ENCODE results near the gene TEX14.

The TEX14 gene

DNA sequence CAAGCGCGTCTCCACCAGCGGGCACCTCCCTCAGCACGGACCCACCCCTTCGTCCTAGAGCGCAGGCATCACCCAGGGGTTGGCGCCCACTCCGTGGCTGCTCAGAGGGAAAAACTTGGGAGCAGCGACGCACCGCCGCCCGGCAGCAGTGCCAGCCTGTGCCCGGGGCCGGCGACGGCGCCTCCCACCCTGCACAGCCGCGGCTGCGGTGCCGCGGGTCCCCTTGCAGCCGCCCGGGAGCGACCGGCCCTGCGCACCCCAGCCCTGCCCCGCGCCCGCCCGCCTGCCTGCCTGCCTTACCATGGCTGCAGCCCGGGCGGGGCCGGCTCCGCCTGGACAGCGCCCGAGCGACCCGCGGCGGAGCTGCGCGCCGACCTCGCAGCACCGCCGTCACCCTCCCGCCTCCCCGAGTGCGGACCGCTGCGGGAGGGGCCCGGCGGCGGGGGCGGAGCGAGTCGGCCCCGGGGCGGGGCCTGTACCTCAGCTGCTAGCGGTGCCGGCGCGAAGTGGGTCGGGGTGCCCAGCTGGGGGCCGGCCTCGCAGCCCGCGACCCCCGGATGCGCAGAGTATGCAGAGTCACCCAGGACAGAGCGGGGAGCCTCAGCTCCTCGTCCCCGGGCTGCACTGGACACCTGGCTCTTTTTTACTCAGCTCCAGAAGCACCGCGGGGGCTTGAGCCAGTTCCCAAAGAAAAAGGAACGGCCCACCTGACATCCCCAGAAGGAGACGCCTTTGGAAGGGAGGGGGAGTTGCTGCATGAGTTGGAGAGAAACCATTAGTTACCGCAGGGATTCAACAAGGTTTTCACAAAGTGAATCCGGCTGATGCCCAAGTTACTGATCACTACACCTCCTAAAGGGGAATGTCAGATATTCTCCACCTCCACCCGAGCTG is 159.9 kb downstream of the TEX14 start:
- intact Hi-C loops (cut with DNase I; ENCODE audit: low total_unique reads) = loop anchor here (10.0 kb wide), 1 partner anchor 93 kb away; no protein-coding TSS in a partner anchor
- peak; percentile 42 to 80 for DNase-seq
- no peaks in the 10 kb centered on the region for H3K36me3 ChIP-seq
- H3K4me1 ChIP-seq = peaks cover 0 to 52% (median 44%) of the 10 kb centered on the region in 4 donors
- peak overlapping the region; percentile 58 to 67 for H3K4me3 ChIP-seq
- H3K27ac ChIP-seq = peak overlapping the region; percentile 70 to 75
- TF ChIP-seq, protein P1, sequence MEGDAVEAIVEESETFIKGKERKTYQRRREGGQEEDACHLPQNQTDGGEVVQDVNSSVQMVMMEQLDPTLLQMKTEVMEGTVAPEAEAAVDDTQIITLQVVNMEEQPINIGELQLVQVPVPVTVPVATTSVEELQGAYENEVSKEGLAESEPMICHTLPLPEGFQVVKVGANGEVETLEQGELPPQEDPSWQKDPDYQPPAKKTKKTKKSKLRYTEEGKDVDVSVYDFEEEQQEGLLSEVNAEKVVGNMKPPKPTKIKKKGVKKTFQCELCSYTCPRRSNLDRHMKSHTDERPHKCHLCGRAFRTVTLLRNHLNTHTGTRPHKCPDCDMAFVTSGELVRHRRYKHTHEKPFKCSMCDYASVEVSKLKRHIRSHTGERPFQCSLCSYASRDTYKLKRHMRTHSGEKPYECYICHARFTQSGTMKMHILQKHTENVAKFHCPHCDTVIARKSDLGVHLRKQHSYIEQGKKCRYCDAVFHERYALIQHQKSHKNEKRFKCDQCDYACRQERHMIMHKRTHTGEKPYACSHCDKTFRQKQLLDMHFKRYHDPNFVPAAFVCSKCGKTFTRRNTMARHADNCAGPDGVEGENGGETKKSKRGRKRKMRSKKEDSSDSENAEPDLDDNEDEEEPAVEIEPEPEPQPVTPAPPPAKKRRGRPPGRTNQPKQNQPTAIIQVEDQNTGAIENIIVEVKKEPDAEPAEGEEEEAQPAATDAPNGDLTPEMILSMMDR (IDR thresholded peaks at IDR 0.05) = no peak
- H3K9me3 ChIP-seq = no peaks in the 10 kb centered on the region
- H3K27me3 ChIP-seq = no peaks in the 10 kb centered on the region

DNA sequence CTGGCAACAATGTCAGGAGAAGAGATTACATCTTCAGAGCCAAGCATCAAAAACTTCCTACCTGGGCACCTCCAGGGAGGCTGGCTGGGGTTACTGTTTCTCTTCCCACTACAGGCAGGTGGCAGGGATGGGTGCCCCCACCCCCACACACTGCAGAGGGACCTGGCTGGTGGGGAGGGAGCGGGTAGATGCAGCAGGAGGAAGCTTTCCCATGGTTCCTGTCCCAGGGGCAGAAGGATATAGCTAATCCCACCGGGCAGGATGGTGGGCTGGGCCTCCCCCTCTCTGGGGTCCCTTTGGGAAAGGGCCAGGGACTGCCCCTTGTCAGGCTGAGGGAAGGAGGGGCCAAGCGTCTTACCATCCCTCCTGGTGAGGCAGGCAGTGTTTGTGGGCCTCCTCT is 160.7 kb downstream of the TEX14 start:
- peaks cover 0 to 60% (median 52%) of the 10 kb centered on the region in 4 donors for H3K4me1 ChIP-seq
- peak overlapping the region; percentile 70 to 75 for H3K27ac ChIP-seq
- intact Hi-C loops (cut with DNase I; ENCODE audit: low total_unique reads) = loop anchor here (10.0 kb wide), 1 partner anchor 94 kb away; no protein-coding TSS in a partner anchor
- H3K27me3 ChIP-seq = no peaks in the 10 kb centered on the region
- TF ChIP-seq, protein P1 (IDR thresholded peaks at IDR 0.05) = no peak
- DNase-seq = no peak
- peak overlapping the region; percentile 58 to 67 for H3K4me3 ChIP-seq
- H3K9me3 ChIP-seq = no peaks in the 10 kb centered on the region
- no peaks in the 10 kb centered on the region for H3K36me3 ChIP-seq

DNA sequence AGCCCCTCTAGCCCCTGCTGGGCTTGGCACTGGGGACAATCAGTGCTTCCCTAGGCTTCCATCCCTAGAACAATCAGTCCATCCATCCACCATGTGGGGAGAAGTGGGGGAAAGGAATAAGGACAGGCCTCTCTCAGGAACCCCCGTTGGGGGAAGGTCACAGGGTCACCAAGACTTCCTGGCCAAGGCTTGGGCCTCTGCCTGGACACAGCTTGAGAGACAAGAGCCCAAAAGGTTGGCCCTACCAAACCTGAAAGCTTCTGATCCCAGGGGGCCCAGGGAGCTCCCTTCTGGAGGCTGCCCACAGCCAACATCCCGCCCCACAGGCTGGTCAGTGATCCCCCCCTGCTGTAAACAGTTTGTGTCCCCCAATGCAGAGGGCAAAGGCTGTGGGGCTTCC is 161.2 kb downstream of the TEX14 start:
- H3K9me3 ChIP-seq = no peaks in the 10 kb centered on the region
- TF ChIP-seq, protein P1 (IDR thresholded peaks at IDR 0.05) = no peak
- DNase-seq = no peak
- peaks cover 0 to 65% (median 57%) of the 10 kb centered on the region in 4 donors for H3K4me1 ChIP-seq
- peak overlapping the region; percentile 70 to 75 for H3K27ac ChIP-seq
- H3K4me3 ChIP-seq = peak overlapping the region; percentile 58 to 67
- H3K36me3 ChIP-seq = no peaks in the 10 kb centered on the region
- intact Hi-C loops (cut with DNase I; ENCODE audit: low total_unique reads) = loop anchor here (10.0 kb wide), 1 partner anchor 94 kb away; no protein-coding TSS in a partner anchor
- no peaks in the 10 kb centered on the region for H3K27me3 ChIP-seq

DNA sequence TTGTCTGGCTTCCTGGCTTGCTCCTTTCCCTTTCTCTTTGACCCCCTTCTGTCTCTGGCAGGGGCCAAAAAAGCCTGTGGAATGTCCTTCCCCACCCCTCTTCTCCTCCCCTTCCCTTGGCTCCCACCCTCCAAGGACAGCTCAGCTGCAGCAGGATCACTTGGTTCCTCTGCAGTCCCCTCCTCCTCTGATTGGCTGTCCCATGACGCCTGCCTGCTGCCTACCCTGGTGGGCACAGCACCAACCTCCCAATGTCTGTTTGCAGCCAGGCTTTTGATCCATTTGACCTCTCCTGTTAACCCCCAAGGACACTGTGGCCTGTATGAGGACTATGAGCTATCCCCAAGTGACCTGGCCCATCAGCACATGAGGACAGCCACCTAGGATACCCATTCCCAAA is 162.6 kb downstream of the TEX14 start:
- Histone ChIP-seq H3K9me3 (no peaks in the 10 kb centered on the region), H3K27ac (peak overlapping the region; percentile 48 to 72), H3K27me3 (no peaks in the 10 kb centered on the region), H3K4me1 (peaks cover 0 to 76% (median 70%) of the 10 kb centered on the region in 4 donors), H3K4me3 (no peak overlapping the region), H3K36me3 (no peaks in the 10 kb centered on the region)
- no peak for DNase-seq
- TF ChIP-seq, protein P1 (IDR thresholded peaks at IDR 0.05) = no peak
- intact Hi-C loops (cut with DNase I; ENCODE audit: low total_unique reads) = loop anchor here (10.0 kb wide), 2 partner anchors 56 to 166 kb away; partner anchors contain the start of genes RAD51C and TEX14

DNA sequence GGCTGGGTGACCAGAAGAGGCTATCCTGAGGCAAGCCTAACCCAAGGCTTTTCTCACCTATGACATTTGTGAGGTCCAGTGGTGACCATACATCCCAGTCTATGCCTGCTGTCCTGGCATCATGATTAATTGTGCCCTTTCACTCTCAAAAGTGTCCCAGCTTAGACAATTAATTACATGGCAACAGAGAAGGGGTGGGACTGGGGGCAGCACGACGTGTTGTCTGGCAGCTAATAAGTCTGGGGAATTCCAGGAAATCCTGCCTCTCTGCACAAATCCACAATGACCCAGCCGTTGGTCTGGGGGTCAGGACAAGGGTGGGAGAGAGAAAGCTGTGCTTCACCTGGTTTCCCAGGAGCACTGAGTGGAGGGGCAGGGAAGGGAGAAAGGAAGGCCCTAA is 163.4 kb downstream of the TEX14 start:
- H3K9me3 ChIP-seq = no peaks in the 10 kb centered on the region
- H3K36me3 ChIP-seq = no peaks in the 10 kb centered on the region
- intact Hi-C loops (cut with DNase I; ENCODE audit: low total_unique reads) = loop anchor here (10.0 kb wide), 2 partner anchors 56 to 166 kb away; partner anchors contain the start of genes RAD51C and TEX14
- TF ChIP-seq, protein P1 (IDR thresholded peaks at IDR 0.05) = no peak
- H3K4me3 ChIP-seq = no peak overlapping the region
- H3K27me3 ChIP-seq = no peaks in the 10 kb centered on the region
- H3K4me1 ChIP-seq = peaks cover 0 to 77% (median 70%) of the 10 kb centered on the region in 4 donors
- peak overlapping the region; percentile 48 to 72 for H3K27ac ChIP-seq
- DNase-seq = no peak

Measured in tibial artery (tissue), 4 donors.